Common myeloid progenitor, CD34-positive (primary cell): ENCODE results near the gene MRPL54.

ENCODE experiments used
- CTCF ChIA-PET: fragments of 350-600 bp; sonication (Branson Sonifier 250); formaldehyde crosslinking; loops from one replicate; lab custom pipeline; 2021; ENCODE audit warnings: antibody characterized with exemption; lab: Charles Lee
- POLR2A ChIA-PET: fragments of 350-600 bp; sonication (Branson Sonifier 250); formaldehyde crosslinking; loops from one replicate; lab custom pipeline; 2021; ENCODE audit warnings: antibody characterized with exemption; lab: Charles Lee
- DNase-seq, 3 donors: peaks; one replicate each; pipeline versions ENCODE4 v3.0.0 to v3.0.0-alpha.2; 2013
- H3K27ac ChIP-seq, 2 experiments: 1 replicate in 1 of 2; 2 replicates in 1 of 2; pipeline ENCODE4 v1.7.0; 2013; ENCODE audit warnings: inconsistent platforms in 2 of 2, low read length in 2 of 2, mild to moderate bottlenecking in 2 of 2, low read depth in 1 of 2, moderate library complexity in 1 of 2; ENCODE audit not compliant: severe bottlenecking in 2 of 2, insufficient read depth in 1 of 2, poor library complexity in 1 of 2
- H3K27me3 ChIP-seq, 5 experiments: replicated peaks in 2 of 5; 1 replicate in 3 of 5; 2 replicates in 2 of 5; pipeline versions ENCODE4 v1.6.1 to v1.7.0; 2013; ENCODE audit warnings: low read length in 4 of 5, mild to moderate bottlenecking in 2 of 5, moderate library complexity in 2 of 5, inconsistent platforms in 1 of 5; ENCODE audit not compliant: insufficient read depth in 5 of 5, control insufficient read depth in 4 of 5
- H3K36me3 ChIP-seq, 4 experiments: 1 replicate in 2 of 4; 2 replicates in 2 of 4; pipeline versions ENCODE4 v1.6.1 to v1.7.0; 2013; ENCODE audit warnings: low read length in 3 of 4, control low read depth in 1 of 4, mild to moderate bottlenecking in 1 of 4; ENCODE audit not compliant: control insufficient read depth in 4 of 4, insufficient read depth in 4 of 4
- H3K4me1 ChIP-seq, 4 experiments: 1 replicate in 3 of 4; 2 replicates in 1 of 4; pipeline versions ENCODE4 v1.6.1 to v1.7.1; 2013; ENCODE audit warnings: low read length in 3 of 4, mild to moderate bottlenecking in 3 of 4, control low read depth in 1 of 4, inconsistent platforms in 1 of 4, moderate library complexity in 1 of 4; ENCODE audit not compliant: control insufficient read depth in 4 of 4, insufficient read depth in 4 of 4; ENCODE audit errors: control extremely low read depth in 1 of 4
- H3K4me3 ChIP-seq, 7 experiments: 1 replicate in 4 of 7; 2 replicates in 3 of 7; pipeline versions ENCODE4 v1.5.1 to v1.7.0; 2013; ENCODE audit warnings: mild to moderate bottlenecking in 7 of 7, low read length in 6 of 7, moderate library complexity in 6 of 7, inconsistent platforms in 2 of 7, low read depth in 2 of 7, control low read depth in 1 of 7; ENCODE audit not compliant: insufficient read depth in 4 of 7, control insufficient read depth in 1 of 7; ENCODE audit errors: extremely low read depth in 1 of 7
- H3K9me3 ChIP-seq, 5 experiments: 1 replicate in 4 of 5; 2 replicates in 1 of 5; pipeline versions ENCODE4 v1.6.1 to v1.7.1; 2013; ENCODE audit warnings: low read length in 4 of 5, mild to moderate bottlenecking in 2 of 5, inconsistent platforms in 1 of 5, low read depth in 1 of 5, moderate library complexity in 1 of 5; ENCODE audit not compliant: control insufficient read depth in 4 of 5, insufficient read depth in 2 of 5; ENCODE audit errors: control extremely low read depth in 1 of 5
- WGBS: methylation state at CpG from one replicate; pipeline ENCODE4 v1.1.5; 2013; ENCODE audit not compliant: insufficient coverage; 5-methylcytosine and 5-hydroxymethylcytosine counted together

Gene MRPL54

GRCh38 chr19:3738477-3739220, 23.8 kb upstream of the MRPL54 start:
- Histone ChIP-seq H3K27ac (no peak overlapping the region), H3K4me3 (no peak overlapping the region), H3K27me3 (no peaks in the 10 kb centered on the region), H3K4me1 (peaks cover 0 to 2% (median 0%) of the 10 kb centered on the region in 4 experiments), H3K9me3 (peaks cover 0 to 3% (median 0%) of the 10 kb centered on the region in 5 experiments), H3K36me3 (no peaks in the 10 kb centered on the region)
- POLR2A ChIA-PET = no interaction called here
- CTCF ChIA-PET = interaction anchor here (0.7 to 1.9 kb wide), 3 partner anchors 18 to 421 kb away, joined by 3 to 4 read pairs (median 3); partner anchors contain the start of genes APBA3 and MRPL54
- WGBS = 94% methylated on average over 31 of the region's 32 CpGs
- DNase-seq = no peak

- peaks cover 0 to 2% (median 0%) of the 10 kb centered on the region in 4 experiments for H3K4me1 ChIP-seq
- no peaks in the 10 kb centered on the region for H3K36me3 ChIP-seq
- H3K27ac ChIP-seq = no peak overlapping the region
- ChIA-PET POLR2A (no interaction called here), CTCF (no interaction called here)
- H3K9me3 ChIP-seq = peaks cover 0 to 3% (median 0%) of the 10 kb centered on the region in 5 experiments
- no peak overlapping the region for H3K4me3 ChIP-seq
- 93% methylated on average over 22 of the region's 24 CpGs for WGBS
- no peak for DNase-seq
- H3K27me3 ChIP-seq = no peaks in the 10 kb centered on the region
Measured at GRCh38 chr19:3740431-3740830, 22.1 kb upstream of the MRPL54 start.

DNA sequence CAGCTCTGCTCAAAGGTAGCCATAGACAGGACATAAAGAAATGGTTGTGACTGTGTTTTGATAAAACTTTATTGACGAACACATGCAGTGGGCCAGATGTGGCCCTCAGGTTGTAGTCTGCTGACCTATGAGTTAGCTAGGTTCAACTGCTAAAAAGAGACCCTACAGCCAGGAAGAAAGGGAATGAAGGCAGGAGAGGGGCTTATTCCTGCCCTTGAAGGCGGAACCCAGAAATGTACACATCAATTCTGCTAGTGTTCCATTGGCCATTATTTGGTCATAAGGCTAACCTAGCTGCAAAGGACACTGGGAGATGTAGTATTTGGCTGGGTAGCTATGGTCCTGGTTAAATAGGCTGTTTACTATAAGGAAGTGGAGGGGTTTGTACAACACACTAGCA, 19.0 kb upstream of the MRPL54 start:
- POLR2A ChIA-PET = interaction anchor here (0.5 kb wide), 1 partner anchor 88 kb away, joined by 3 read pairs; no protein-coding TSS in a partner anchor
- peak in 2 of 3 donors; percentile 29 to 49 for DNase-seq
- CTCF ChIA-PET = interaction anchor here (0.8 kb wide), 1 partner anchor 18 kb away, joined by 3 read pairs; no protein-coding TSS in a partner anchor
- 100% methylated on average over 2 of the region's 2 CpGs for WGBS
- Histone ChIP-seq H3K36me3 (no peaks in the 10 kb centered on the region), H3K4me3 (no peak overlapping the region), H3K9me3 (peaks cover 0 to 3% (median 0%) of the 10 kb centered on the region in 5 experiments), H3K4me1 (peaks cover 0 to 2% (median 0%) of the 10 kb centered on the region in 4 experiments), H3K27ac (no peak overlapping the region), H3K27me3 (no peaks in the 10 kb centered on the region)

- no peaks in the 10 kb centered on the region for H3K27me3 ChIP-seq
- peaks cover 3 to 9% (median 6%) of the 10 kb centered on the region in 4 experiments for H3K36me3 ChIP-seq
- H3K4me1 ChIP-seq = no peaks in the 10 kb centered on the region
- H3K27ac ChIP-seq = no peak overlapping the region
- peaks cover 0 to 3% (median 0%) of the 10 kb centered on the region in 5 experiments for H3K9me3 ChIP-seq
- ChIA-PET CTCF (no interaction called here), POLR2A (no interaction called here)
- WGBS = 64% methylated on average over 6 of the region's 8 CpGs
- no peak for DNase-seq
- no peak overlapping the region for H3K4me3 ChIP-seq
Measured at GRCh38 chr19:3745363-3746045, 17.0 kb upstream of the MRPL54 start.

DNA sequence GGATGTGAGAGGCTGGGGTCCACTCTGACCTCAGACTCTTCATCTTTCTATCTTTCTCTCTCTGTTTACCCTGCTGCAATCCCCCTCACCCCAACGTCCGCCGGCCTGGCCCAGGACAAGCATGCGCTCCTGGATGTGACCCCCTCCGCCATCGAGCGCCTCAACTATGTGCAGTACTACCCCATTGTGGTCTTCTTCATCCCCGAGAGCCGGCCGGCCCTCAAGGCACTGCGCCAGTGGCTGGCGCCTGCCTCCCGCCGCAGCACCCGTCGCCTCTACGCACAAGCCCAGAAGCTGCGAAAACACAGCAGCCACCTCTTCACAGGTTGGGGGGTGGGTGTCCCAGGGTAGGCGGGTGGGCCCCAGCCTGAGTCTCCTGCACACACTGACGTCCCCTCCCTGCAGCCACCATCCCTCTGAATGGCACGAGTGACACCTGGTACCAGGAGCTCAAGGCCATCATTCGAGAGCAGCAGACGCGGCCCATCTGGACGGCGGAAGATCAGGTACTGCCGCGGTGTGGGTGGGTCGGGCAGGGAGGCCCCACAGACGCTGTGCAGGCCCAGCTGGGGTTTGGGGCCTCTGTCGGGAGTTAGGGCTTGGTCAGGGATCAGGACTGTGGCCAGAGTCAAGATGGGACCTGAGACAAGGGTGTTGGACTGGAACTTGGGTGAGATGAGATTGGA, 16.0 kb upstream of the MRPL54 start:
- POLR2A ChIA-PET = no interaction called here
- 93% methylated on average over 31 of the region's 31 CpGs for WGBS
- H3K27me3 ChIP-seq = no peaks in the 10 kb centered on the region
- peaks cover 3 to 16% (median 15%) of the 10 kb centered on the region in 4 experiments for H3K36me3 ChIP-seq
- CTCF ChIA-PET = no interaction called here
- H3K9me3 ChIP-seq = peaks cover 0 to 3% (median 0%) of the 10 kb centered on the region in 5 experiments
- no peaks in the 10 kb centered on the region for H3K4me1 ChIP-seq
- no peak overlapping the region for H3K4me3 ChIP-seq
- no peak overlapping the region for H3K27ac ChIP-seq
- no peak for DNase-seq

- Histone ChIP-seq H3K9me3 (no peaks in the 10 kb centered on the region), H3K4me1 (no peaks in the 10 kb centered on the region), H3K27me3 (no peaks in the 10 kb centered on the region), H3K36me3 (peaks cover 3 to 30% (median 19%) of the 10 kb centered on the region in 4 experiments), H3K27ac (no peak overlapping the region), H3K4me3 (no peak overlapping the region)
- no peak for DNase-seq
- POLR2A ChIA-PET = no interaction called here
- CTCF ChIA-PET = interaction anchor here (0.6 kb wide), 1 partner anchor 94 kb away, joined by 3 read pairs; no protein-coding TSS in a partner anchor
- 88% methylated on average over 5 of the region's 8 CpGs for WGBS
Measured at GRCh38 chr19:3748965-3749364, 13.5 kb upstream of the MRPL54 start.
